Suprapubic skin (tissue), 3 donors: ENCODE data around the gene CEACAM4.

Experiments used
- POLR2AphosphoS5 ChIP-seq, 3 donors: sonication (generic); formaldehyde crosslinking; IDR thresholded peaks; one replicate each; pipeline ENCODE4 v1.6.1; 2017; ENCODE audit warnings: antibody characterized with exemption in 3 of 3
- TF ChIP-seq, protein P1 (sequence below), 2 donors: fragments of 200-600 bp in 1 of 2; fragments of 450-650 bp in 1 of 2; sonication (generic) in 1 of 2; IDR thresholded peaks; one replicate each; pipeline ENCODE4 v1.5.1; 2016 to 2019; ENCODE audit warnings: antibody characterized with exemption in 2 of 2, mild to moderate bottlenecking in 1 of 2, moderate library complexity in 1 of 2

DNA sequence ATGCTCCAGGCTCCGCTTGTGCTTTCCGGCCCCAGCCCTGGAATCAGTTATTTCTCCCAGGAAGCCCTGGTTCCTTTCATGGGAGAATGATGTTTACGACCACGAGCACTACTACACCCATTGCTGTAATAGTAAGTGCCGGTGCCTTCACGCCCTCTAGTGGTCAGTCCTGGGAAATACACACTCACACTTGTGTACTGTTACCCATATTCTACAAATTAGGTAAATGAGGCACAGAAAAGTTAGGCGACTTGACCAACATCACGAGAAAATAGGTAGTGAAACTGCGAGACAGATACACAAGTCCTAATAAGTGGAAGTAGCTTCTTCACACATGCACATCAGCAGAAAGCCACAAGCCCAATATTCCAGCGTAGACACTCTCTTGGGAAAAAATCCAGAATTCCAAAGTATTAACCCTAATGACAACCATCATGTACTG, 29.3 kb downstream of the CEACAM4 start:
- TF ChIP-seq, protein P1, sequence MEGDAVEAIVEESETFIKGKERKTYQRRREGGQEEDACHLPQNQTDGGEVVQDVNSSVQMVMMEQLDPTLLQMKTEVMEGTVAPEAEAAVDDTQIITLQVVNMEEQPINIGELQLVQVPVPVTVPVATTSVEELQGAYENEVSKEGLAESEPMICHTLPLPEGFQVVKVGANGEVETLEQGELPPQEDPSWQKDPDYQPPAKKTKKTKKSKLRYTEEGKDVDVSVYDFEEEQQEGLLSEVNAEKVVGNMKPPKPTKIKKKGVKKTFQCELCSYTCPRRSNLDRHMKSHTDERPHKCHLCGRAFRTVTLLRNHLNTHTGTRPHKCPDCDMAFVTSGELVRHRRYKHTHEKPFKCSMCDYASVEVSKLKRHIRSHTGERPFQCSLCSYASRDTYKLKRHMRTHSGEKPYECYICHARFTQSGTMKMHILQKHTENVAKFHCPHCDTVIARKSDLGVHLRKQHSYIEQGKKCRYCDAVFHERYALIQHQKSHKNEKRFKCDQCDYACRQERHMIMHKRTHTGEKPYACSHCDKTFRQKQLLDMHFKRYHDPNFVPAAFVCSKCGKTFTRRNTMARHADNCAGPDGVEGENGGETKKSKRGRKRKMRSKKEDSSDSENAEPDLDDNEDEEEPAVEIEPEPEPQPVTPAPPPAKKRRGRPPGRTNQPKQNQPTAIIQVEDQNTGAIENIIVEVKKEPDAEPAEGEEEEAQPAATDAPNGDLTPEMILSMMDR (IDR thresholded peaks at IDR 0.05), result peak; percentile 73 to 88
- TF ChIP-seq POLR2AphosphoS5 (IDR thresholded peaks at IDR 0.05), result no peak
